Activated CD4-positive, alpha-beta T cell treated with anti-CD3 and anti-CD28 coated beads, Interleukin-2, amount 10 ng/mL, durations not matched to agents 24 days and 14 days (primary cell): ENCODE data around the gene GLRX3. TPM values are rescaled to one million over a fixed set of nuclear protein-coding genes. Genes with fewer than 3 reads are reported as not detected.

Source experiments
- DNase-seq: peaks from one replicate; pipeline ENCODE4 v3.0.0; 2022
- H3K27ac Mint-ChIP-seq: one replicate; pipeline ENCODE4 v1.8.0; 2022; ENCODE audit warnings: mild to moderate bottlenecking, mixed read lengths
- H3K27me3 Mint-ChIP-seq: one replicate; pipeline ENCODE4 v1.8.0; 2022; ENCODE audit warnings: mixed read lengths
- H3K36me3 Mint-ChIP-seq: one replicate; pipeline ENCODE4 v1.8.0; 2022; ENCODE audit warnings: low read depth, mild to moderate bottlenecking, mixed read lengths
- H3K4me1 Mint-ChIP-seq: one replicate; pipeline ENCODE4 v1.8.0; 2021; ENCODE audit warnings: mixed read lengths
- H3K4me3 Mint-ChIP-seq: one replicate; pipeline ENCODE4 v1.8.0; 2022; ENCODE audit warnings: mild to moderate bottlenecking, moderate library complexity, mixed read lengths
- H3K9me3 Mint-ChIP-seq: one replicate; pipeline ENCODE4 v1.8.0; 2021; ENCODE audit warnings: mixed read lengths
- intact Hi-C: fragments of 100-400 bp; cut with micrococcal nuclease; formaldehyde crosslinking; loops from one replicate; pipeline ENCODE4 v1.15.1; 2023
- total RNA-seq: library from RNA; stranded (reverse); gene quantifications from 2 replicates; pipeline ENCODE4 v1.2.3, GENCODE V29; 2022

GLRX3 gene
- total RNA-seq, 1 donor from 2014 or later: 136 TPM

DNA sequence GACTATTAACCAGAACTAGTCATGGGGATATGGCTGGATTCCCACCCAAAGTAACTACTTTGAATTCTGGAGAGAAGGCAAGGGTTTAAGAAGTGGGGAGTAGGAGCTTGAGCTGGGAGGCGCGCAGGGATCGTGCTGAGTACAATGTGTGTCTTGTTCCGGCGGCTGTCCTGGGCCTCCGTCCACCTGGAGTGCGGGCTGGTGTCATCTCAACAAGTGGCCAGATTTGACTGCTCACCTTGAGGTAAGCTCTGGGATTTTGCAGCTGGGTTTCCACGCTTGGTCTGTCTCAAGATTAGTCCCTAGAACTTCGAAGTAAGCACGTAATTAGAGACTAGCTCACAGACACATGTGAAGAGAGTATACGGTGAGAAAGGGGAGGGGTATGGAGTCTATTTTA, 49.4 kb downstream of the GLRX3 start:
- DNase-seq: no peak
- intact Hi-C loops: no loop called here
- H3K27me3 Mint-ChIP-seq: no peaks in the 10 kb centered on the region
- no peaks in the 10 kb centered on the region for H3K9me3 Mint-ChIP-seq
- no peak overlapping the region for H3K4me3 Mint-ChIP-seq
- H3K27ac Mint-ChIP-seq: no peak overlapping the region
- H3K4me1 Mint-ChIP-seq: peaks cover 5% of the 10 kb centered on the region
- H3K36me3 Mint-ChIP-seq: peaks cover 32% of the 10 kb centered on the region

GRCh38 chr10:130188195-130189175, 52.3 kb downstream of the GLRX3 start:
- H3K27me3 Mint-ChIP-seq: peaks cover 8% of the 10 kb centered on the region
- H3K27ac Mint-ChIP-seq: peak overlapping the region; percentile 45
- H3K9me3 Mint-ChIP-seq: no peaks in the 10 kb centered on the region
- H3K36me3 Mint-ChIP-seq: peaks cover 19% of the 10 kb centered on the region
- H3K4me1 Mint-ChIP-seq: peaks cover 4% of the 10 kb centered on the region
- no peak overlapping the region for H3K4me3 Mint-ChIP-seq
- no peak for DNase-seq
- intact Hi-C loops: no loop called here

GRCh38 chr10:130189608-130190054, 53.4 kb downstream of the GLRX3 start:
- no peak overlapping the region for H3K4me3 Mint-ChIP-seq
- H3K27ac Mint-ChIP-seq: no peak overlapping the region
- peaks cover 4% of the 10 kb centered on the region for H3K4me1 Mint-ChIP-seq
- no peaks in the 10 kb centered on the region for H3K9me3 Mint-ChIP-seq
- intact Hi-C loops: no loop called here
- peaks cover 8% of the 10 kb centered on the region for H3K27me3 Mint-ChIP-seq
- DNase-seq: no peak
- H3K36me3 Mint-ChIP-seq: peaks cover 13% of the 10 kb centered on the region

DNA sequence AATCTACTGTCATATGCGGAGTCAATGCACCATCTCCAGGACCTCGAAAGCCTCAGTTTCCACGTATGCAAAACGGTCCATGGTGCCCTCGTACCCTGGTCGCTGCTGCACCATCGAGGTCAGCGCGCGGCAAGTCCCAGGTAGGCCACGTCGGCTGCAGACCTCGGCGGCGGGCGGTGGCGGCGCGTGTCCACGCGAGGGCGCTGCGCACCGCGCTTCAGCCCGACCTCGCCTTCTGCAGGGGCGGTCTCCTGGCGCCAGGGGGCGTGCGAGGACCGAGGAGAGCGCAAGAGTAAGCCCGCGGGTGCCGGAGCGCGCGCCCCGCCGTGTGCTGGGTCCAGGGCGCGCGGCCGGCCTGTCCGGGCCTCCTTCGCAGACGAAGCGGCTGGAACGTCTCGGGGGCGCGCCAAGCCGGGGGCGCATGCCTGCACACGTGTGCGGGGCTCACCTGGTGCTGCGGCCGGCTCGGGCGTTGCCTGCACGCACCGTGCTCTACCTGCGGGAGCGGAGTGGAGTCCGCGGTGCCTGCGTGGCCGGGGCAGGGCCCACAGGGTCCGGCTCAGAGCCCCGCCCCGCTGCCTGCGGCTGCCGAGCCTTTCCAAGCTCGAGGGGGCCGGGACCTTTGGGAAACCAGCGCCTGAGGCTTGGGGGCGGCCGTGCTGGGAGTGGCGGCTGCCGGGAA, 54.0 kb downstream of the GLRX3 start:
- peak overlapping the region; percentile 26 for H3K4me3 Mint-ChIP-seq
- H3K9me3 Mint-ChIP-seq: no peaks in the 10 kb centered on the region
- peaks cover 8% of the 10 kb centered on the region for H3K27me3 Mint-ChIP-seq
- peak; percentile 98 for DNase-seq
- intact Hi-C loops: no loop called here
- H3K27ac Mint-ChIP-seq: no peak overlapping the region
- peaks cover 4% of the 10 kb centered on the region for H3K4me1 Mint-ChIP-seq
- peaks cover 8% of the 10 kb centered on the region for H3K36me3 Mint-ChIP-seq

- H3K27me3 Mint-ChIP-seq: peaks cover 8% of the 10 kb centered on the region
- peaks cover 4% of the 10 kb centered on the region for H3K36me3 Mint-ChIP-seq
- intact Hi-C loops: no loop called here
- H3K4me3 Mint-ChIP-seq: no peak overlapping the region
- H3K9me3 Mint-ChIP-seq: no peaks in the 10 kb centered on the region
- H3K4me1 Mint-ChIP-seq: peaks cover 4% of the 10 kb centered on the region
- DNase-seq: no peak
- no peak overlapping the region for H3K27ac Mint-ChIP-seq
Measured at GRCh38 chr10:130190737-130191115, 54.5 kb downstream of the GLRX3 start.

DNA sequence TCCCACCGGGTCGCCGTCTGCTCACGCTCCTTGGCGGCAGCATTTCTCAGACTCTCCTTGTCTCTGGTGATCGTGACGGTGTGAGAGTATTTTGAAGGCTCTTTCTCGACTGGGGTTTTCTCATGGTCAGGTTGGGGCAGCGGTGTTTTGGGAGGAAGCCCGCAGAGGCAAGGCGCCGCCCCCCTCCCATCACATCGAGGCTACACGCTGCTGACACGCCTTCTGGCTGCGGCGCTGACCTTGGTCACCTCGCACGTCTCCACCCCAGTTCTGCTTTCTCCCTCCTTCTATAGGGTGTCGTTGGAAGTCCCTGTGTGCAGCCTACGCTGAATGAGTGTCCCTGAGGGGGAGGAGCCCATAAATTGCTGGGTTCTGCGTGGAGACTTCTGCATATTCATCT, 55.2 kb downstream of the GLRX3 start:
- no peak overlapping the region for H3K27ac Mint-ChIP-seq
- DNase-seq: no peak
- H3K4me1 Mint-ChIP-seq: peaks cover 2% of the 10 kb centered on the region
- peak overlapping the region; percentile 53 for H3K4me3 Mint-ChIP-seq
- H3K9me3 Mint-ChIP-seq: no peaks in the 10 kb centered on the region
- peaks cover 8% of the 10 kb centered on the region for H3K27me3 Mint-ChIP-seq
- peaks cover 1% of the 10 kb centered on the region for H3K36me3 Mint-ChIP-seq
- intact Hi-C loops: no loop called here

- intact Hi-C loops: no loop called here
Measured at GRCh38 chr10:130192276-130192848, 56.2 kb downstream of the GLRX3 start.

GRCh38 chr10:130193033-130193432, 56.8 kb downstream of the GLRX3 start:
- H3K27me3 Mint-ChIP-seq: peaks cover 8% of the 10 kb centered on the region
- H3K27ac Mint-ChIP-seq: no peak overlapping the region
- intact Hi-C loops: no loop called here
- no peak overlapping the region for H3K4me3 Mint-ChIP-seq
- H3K9me3 Mint-ChIP-seq: no peaks in the 10 kb centered on the region
- DNase-seq: no peak
- H3K36me3 Mint-ChIP-seq: no peaks in the 10 kb centered on the region
- peaks cover 2% of the 10 kb centered on the region for H3K4me1 Mint-ChIP-seq

More at GRCh38 chr10:130192276-130192848, 56.2 kb downstream of the GLRX3 start:
- no peak overlapping the region for H3K4me3 Mint-ChIP-seq
- no peaks in the 10 kb centered on the region for H3K9me3 Mint-ChIP-seq
- peaks cover 8% of the 10 kb centered on the region for H3K27me3 Mint-ChIP-seq
- H3K27ac Mint-ChIP-seq: no peak overlapping the region
- no peak for DNase-seq
- peaks cover 2% of the 10 kb centered on the region for H3K4me1 Mint-ChIP-seq
- H3K36me3 Mint-ChIP-seq: no peaks in the 10 kb centered on the region

- no peak overlapping the region for H3K4me3 Mint-ChIP-seq
- H3K36me3 Mint-ChIP-seq: no peaks in the 10 kb centered on the region
- no peaks in the 10 kb centered on the region for H3K9me3 Mint-ChIP-seq
- H3K4me1 Mint-ChIP-seq: peaks cover 2% of the 10 kb centered on the region
- H3K27ac Mint-ChIP-seq: no peak overlapping the region
- DNase-seq: no peak
- intact Hi-C loops: no loop called here
- H3K27me3 Mint-ChIP-seq: peaks cover 8% of the 10 kb centered on the region
Measured at GRCh38 chr10:130193493-130194193, 57.5 kb downstream of the GLRX3 start.

GRCh38 chr10:130194194-130194990, 58.2 kb downstream of the GLRX3 start:
- intact Hi-C loops: no loop called here
- Mint-ChIP-seq H3K36me3 (no peaks in the 10 kb centered on the region), H3K27me3 (peaks cover 8% of the 10 kb centered on the region), H3K27ac (no peak overlapping the region), H3K9me3 (no peaks in the 10 kb centered on the region), H3K4me1 (peaks cover 2% of the 10 kb centered on the region), H3K4me3 (no peak overlapping the region)
- DNase-seq: no peak

DNA sequence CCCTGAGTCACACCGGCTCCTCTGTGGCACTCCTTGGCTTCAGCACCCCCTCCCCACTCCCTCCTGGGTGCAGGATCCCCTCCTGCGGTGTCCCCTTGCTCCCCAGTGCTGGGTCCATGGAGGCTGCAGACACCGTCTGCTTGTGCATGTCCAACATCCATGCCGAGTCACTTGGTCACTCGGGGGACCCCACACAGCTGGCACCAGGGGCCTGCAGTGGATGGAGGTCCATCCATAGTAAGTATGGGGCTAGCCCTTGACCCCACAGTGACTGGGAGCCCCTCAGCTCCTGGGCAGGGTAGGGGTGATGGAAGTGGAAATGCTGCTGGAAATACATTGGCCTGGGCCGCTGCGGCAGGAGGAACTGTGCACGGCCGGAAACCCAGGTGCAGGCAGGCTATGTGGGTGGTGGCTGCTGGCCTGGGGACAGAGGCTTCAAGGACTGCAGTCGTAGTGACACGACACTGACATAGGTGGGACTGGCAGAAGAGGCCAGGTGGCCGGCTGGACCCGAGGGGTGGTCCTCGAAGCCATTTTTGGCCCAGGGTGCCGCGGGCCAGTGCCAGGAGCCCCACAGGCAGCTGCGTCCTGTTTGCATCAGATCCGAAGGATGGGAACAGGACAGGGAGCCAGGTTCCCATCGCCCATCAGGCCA, 58.9 kb downstream of the GLRX3 start:
- intact Hi-C loops: no loop called here
- H3K4me3 Mint-ChIP-seq: no peak overlapping the region
- no peak for DNase-seq
- no peaks in the 10 kb centered on the region for H3K4me1 Mint-ChIP-seq
- H3K27me3 Mint-ChIP-seq: peaks cover 8% of the 10 kb centered on the region
- H3K27ac Mint-ChIP-seq: no peak overlapping the region
- no peaks in the 10 kb centered on the region for H3K9me3 Mint-ChIP-seq
- H3K36me3 Mint-ChIP-seq: no peaks in the 10 kb centered on the region

DNA sequence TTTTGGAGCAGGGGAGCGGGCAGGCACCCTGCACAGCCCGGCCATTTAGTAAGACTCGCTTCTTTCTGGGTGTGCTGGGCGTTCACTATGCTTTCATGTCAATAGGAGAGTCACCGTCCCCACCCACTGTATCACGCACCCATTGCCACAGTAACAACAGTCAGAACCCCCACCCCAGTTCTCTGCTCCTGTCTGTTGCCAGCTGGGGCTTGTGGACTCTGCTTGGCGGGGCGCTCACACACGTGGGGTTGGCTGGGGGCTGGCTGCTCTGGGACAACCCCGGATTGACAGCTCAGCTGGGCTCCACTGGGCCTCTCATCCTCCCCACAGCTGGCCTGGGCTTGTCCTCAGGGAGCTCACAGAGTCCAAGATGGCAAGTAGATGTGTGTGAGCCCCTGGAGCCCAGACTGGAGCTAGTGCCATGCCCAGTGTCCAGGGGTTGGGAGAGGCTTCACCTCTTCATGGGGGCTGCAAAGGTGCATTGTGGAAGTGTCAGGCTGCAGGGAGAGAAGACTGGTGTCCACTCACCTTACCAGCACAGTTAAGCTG, 59.6 kb downstream of the GLRX3 start:
- Mint-ChIP-seq H3K4me1 (no peaks in the 10 kb centered on the region), H3K36me3 (no peaks in the 10 kb centered on the region)
- intact Hi-C loops: no loop called here

More for the DNA sequence above, 59.6 kb downstream of the GLRX3 start:
- no peak for DNase-seq
- Mint-ChIP-seq H3K4me3 (no peak overlapping the region), H3K27me3 (peaks cover 8% of the 10 kb centered on the region), H3K27ac (no peak overlapping the region), H3K9me3 (no peaks in the 10 kb centered on the region)
